SKM-1 (cell line): Measurements from ENCODE around the gene KIF20A.
A peak's percentile ranks its signal among the peaks of the same experiment; 100 is the strongest.
"Not testable (repeated sequence)": the region's sequence is repeated elsewhere in the genome, so short reads cannot be mapped to it uniquely, and the experiment has no call there.

Experiments
- DNase-seq: peaks from one replicate; lab custom pipeline; 2025; ENCODE audit not compliant: unreplicated experiment; lab: John Stamatoyannopoulos, UW

The KIF20A gene

GRCh38 chr5:138182808-138183207, 3.9 kb downstream of the KIF20A start:
- no peak for DNase-seq

GRCh38 chr5:138186002-138186447, 7.1 kb downstream of the KIF20A start:
- peak; percentile 89 for DNase-seq

- no peak for DNase-seq
Measured at GRCh38 chr5:138188626-138189025, 9.7 kb downstream of the KIF20A start.

GRCh38 chr5:138192826-138193225, 13.9 kb downstream of the KIF20A start:
- no peak for DNase-seq

- not testable (repeated sequence) for DNase-seq
Measured at GRCh38 chr5:138193859-138194258, 14.9 kb downstream of the KIF20A start.

- DNase-seq, result no peak
Measured at GRCh38 chr5:138210985-138211384, 32.1 kb downstream of the KIF20A start.

GRCh38 chr5:138212828-138213160, 33.9 kb downstream of the KIF20A start:
- no peak for DNase-seq

GRCh38 chr5:138213161-138214029, 34.5 kb downstream of the KIF20A start, which contains the start of gene CDC23:
Gene CDC23, minus strand, starts transcription at chr5:138213323. Its CDS starts 11 bp downstream, at chr5:138213312.
- DNase-seq, result peak; percentile 95

- no peak for DNase-seq
Measured at GRCh38 chr5:138216799-138217198, 37.9 kb downstream of the KIF20A start.

GRCh38 chr5:138223532-138223931, 44.6 kb downstream of the KIF20A start:
- no peak for DNase-seq

- no peak for DNase-seq
Measured at GRCh38 chr5:138224712-138225111, 45.8 kb downstream of the KIF20A start.

- DNase-seq, result no peak
Measured at GRCh38 chr5:138226910-138227309, 48.0 kb downstream of the KIF20A start.

GRCh38 chr5:138229387-138229786, 50.5 kb downstream of the KIF20A start:
- no peak for DNase-seq

- DNase-seq, result no peak
Measured at GRCh38 chr5:138230261-138230660, 51.3 kb downstream of the KIF20A start.

- no peak for DNase-seq
Measured at GRCh38 chr5:138230981-138231589, 52.2 kb downstream of the KIF20A start.

- no peak for DNase-seq
Measured at GRCh38 chr5:138233280-138233679, 54.4 kb downstream of the KIF20A start.

- no peak for DNase-seq
Measured at GRCh38 chr5:138234651-138235050, 55.7 kb downstream of the KIF20A start.
